Adipose tissue (tissue), 3 donors: ENCODE measurements around the gene ATP2B3. TPM values are rescaled to one million over a fixed set of nuclear protein-coding genes. Genes with fewer than 3 reads are reported as not detected.

ENCODE experiments used
- H3K27ac ChIP-seq: one replicate; pipeline ENCODE4 v1.5.1; 2013; ENCODE audit warnings: low read depth, low read length
- WGBS, 3 donors: extraction: QIAGEN DNeasy Blood & Tissue Kit; methylation state at CpG; one replicate each; pipeline ENCODE4 v1.1.7; 2013; 5-methylcytosine and 5-hydroxymethylcytosine counted together
- polyA plus RNA-seq, 3 donors: library from polyadenylated mRNA; stranded (reverse); fragments of 200-250 nt; gene quantifications; one replicate each; pipeline ENCODE4 v1.2.3, GENCODE V29; 2013
- donor health status: healthy with polysubstance abuse.
- donor health status: Bipolar disorder and iron deficiency.
- donor health status: healthy.

Gene ATP2B3
- polyA plus RNA-seq, 3 donors: 0.02 TPM; not detected in 2

DNA sequence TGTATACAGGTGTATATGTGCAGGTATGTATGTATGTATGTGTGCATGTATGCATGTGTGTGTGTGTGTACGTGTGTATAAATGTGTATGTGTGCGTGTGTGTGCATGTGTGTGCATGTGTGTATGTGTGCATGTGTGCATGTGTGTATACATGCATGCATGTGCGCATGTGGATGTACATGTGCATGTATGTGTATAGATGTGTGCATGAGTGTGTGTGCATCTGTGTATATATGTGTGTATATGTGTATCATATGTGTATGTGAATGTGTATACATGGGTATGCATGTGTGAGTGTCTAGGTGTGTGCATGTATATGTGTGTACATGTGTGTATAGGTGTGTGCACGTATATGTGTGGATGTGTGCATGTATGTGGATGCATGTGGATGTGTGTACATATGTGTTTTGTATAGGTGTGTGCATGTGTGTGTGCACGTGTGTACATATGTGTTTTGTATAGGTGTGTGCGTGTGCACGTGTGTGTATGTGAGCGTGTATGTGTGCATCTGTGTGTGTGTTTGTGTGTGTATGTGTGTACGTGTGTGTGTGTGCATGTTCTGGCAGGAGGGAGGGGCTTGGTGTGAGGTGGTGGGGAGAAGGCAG is 16.7 kb upstream of the ATP2B3 start:
- H3K27ac ChIP-seq: no peak overlapping the region
- 91 to 94% (median 93%) methylated on average over 9 of the region's 9 CpGs for WGBS, 3 donors

DNA sequence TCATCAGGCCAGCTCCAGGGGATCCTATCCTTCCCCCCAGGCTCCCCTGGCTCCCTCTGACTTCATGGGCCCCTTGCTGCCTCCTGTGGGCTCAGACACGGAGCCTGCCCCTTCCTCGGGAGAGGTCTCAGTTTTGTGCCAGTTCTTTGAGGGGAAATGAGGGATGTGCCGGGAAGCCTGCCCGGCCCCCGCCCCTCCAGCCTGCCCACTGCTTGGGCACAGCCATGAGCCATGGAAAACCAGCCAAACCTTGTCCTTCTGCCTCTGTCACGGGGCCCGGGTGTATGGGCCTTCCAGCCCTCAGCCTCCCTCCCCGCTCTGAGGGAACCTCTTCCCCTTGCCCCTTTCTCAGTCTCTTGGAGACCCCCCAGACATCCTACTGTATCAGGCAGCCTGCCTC is 15.9 kb upstream of the ATP2B3 start:
- 84 to 90% (median 89%) methylated on average over 8 of the region's 8 CpGs for WGBS, 3 donors
- no peak overlapping the region for H3K27ac ChIP-seq

DNA sequence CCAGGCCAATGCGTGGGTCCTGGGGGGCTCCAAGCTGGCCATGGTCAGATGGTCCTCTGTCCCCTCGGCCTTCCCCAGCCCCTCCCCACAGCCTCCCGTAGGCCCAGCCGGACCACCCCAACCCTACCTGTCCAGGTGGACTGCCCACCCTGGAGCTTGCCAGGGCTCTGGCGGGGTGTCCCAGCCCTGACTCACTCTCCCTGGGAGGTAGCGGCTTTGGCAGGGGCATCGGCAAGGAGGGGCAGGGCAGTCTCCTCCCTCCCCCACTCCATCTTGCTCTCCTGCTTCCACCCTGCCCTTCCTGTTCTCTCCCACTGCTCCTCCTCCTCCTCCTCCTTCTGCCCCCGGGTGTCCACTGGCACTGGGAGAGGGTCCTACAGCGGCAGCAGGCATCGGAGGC is 15.3 kb upstream of the ATP2B3 start:
- no peak overlapping the region for H3K27ac ChIP-seq

DNA sequence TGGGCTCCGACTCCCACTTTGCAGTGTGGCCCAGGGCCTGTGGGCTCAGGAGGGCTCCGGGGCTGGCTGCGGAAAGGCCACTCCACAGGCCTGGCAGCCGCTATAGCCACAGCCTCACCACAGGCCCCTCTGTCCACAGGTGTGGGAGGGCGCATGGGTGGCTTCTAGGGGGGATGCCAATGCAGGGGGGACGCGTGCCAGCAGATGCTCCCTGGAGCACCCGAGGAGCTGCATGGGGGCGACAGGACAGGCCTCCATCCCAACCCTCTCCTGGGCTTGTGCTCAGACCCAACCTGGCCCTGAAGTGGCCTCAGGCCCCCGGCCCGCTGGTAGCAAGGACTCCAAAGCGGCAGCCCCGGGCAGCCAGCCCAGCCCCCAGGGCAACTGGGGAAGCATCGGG is 14.6 kb upstream of the ATP2B3 start:
- H3K27ac ChIP-seq: no peak overlapping the region
- WGBS, 3 donors: 88 to 94% (median 93%) methylated on average over 9 to 14 of the region's 14 CpGs

More for the DNA sequence above, 15.3 kb upstream of the ATP2B3 start:
- WGBS, 3 donors: 88% methylated on average over 7 to 10 of the region's 10 CpGs; no CpG with 5 or more reads in 1 of the 3 donors

DNA sequence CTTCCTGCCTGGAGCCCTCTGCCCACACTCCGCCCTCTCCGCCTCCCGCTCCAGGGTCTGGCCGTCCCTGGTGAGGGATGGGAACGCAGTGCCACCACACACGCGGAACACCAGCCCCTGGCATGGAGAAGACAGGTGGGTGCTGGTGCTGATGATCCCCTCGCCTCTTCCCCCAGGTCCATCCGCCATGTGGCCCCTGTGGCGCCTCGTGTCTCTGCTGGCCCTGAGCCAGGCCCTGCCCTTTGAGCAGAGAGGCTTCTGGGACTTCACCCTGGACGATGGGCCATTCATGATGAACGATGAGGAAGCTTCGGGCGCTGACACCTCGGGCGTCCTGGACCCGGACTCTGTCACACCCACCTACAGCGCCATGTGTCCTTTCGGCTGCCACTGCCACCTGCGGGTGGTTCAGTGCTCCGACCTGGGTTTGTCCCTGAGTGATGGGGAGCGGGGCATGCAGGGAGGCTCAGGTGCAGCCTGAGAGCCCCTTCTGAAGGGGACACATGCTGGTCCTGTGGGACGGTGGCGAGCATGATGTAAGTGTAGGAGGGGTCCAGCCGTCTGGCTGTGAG is 12.9 kb upstream of the ATP2B3 start:
- 73 to 85% (median 80%) methylated on average over 26 of the region's 26 CpGs for WGBS, 3 donors
- H3K27ac ChIP-seq: no peak overlapping the region

DNA sequence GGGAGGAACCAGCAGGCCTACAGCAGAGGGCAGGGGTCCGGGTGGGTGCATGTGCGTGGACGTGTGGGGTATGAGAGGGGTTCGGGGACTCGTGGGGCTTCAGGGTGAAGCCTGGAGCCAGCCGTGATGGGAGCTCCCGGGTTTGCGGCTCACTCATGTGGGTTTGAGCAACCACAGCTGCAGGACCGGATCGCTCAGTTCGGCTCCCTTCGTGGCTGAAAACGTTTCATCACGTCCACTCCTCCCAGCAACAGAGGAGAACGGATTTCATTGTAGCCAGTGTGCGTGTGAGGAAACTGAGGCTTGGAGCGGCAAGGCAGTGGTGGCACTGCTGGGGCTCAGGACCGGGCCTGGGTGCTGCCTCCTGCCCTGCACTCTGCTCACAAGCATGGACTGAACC is 12.1 kb upstream of the ATP2B3 start:
- H3K27ac ChIP-seq: no peak overlapping the region
- WGBS, 3 donors: 89 to 92% (median 90%) methylated on average over 16 to 18 of the region's 18 CpGs

DNA sequence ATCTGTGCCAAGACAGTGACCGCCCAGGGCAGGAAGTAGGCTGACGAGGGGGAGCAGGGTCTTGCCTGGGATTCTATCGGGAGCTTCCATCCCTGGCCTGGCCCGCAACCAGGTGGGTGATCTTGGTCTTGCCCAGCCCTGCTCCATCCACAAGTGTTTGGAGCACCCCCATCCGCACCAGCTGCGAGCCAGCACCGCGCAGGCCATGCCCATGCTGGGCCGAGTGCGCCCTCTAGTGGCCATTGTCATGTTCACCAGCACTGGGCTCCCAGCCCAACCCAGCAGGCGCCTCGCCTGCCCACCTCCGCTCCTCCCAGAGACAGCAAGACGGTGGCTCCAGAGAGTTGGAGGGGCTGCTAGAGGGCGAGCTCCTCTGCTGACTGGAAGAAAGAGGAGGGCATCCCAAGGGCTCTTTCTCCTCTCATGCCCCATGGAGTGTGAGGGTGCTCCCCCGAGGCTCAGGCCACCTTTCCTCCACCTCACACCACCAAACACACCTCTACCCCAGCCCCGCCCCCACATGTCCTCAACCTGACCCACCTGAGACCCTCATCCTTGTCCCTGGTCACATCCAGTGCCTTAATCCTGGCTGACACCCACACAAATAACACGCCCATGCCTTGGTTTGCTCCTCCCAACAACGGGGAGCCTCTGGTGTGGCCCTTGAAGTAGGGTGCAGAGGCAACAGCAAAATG is 9.8 kb upstream of the ATP2B3 start:
- no peak overlapping the region for H3K27ac ChIP-seq
- WGBS, 3 donors: 12 to 20% (median 17%) methylated on average over 8 to 19 of the region's 19 CpGs

DNA sequence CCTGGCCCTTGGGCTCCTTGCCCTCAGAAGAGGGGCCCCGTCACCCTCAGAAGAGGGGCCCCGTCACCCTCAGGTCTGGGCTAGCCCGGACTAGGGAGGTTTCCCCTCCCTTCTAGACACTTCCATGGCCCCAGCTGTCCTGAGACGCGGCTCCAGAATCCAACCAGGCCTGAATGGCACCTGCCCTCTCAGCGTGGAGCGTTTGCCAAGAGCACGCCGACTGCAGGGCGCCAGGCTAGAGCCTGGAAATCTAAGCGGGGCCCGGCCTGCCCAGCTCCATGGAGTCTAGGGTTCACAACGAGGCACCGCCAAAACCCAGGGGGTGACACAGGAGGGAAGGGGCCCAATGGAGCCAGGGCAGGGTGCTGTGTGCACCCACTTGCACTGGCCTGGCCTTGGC is 7.8 kb upstream of the ATP2B3 start:
- no peak overlapping the region for H3K27ac ChIP-seq

DNA sequence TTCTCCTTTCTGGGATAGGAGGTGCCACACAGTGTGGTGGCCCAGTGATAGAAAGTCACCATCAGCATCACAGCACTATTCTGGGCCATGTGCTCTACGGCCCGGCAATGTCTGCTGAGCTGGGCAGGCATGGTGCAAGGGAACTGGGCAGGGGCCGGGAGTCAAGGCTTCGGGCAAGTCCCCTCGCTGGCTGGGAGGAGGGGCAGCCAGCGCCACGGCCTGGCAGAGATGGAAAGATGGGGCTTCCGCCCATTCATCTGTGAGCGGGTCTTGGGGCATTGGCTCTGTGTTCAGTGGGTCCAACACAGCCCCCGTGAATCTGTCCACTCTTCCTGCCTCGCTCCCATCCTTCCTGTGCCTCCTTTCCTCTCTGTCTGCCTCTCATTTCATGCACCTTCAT is 7.1 kb upstream of the ATP2B3 start:
- no peak overlapping the region for H3K27ac ChIP-seq
- 55 to 80% (median 75%) methylated on average over 7 to 11 of the region's 11 CpGs for WGBS, 3 donors

More for the DNA sequence above, 7.8 kb upstream of the ATP2B3 start:
- WGBS, 3 donors: 87 to 95% (median 92%) methylated on average over 12 to 14 of the region's 14 CpGs

DNA sequence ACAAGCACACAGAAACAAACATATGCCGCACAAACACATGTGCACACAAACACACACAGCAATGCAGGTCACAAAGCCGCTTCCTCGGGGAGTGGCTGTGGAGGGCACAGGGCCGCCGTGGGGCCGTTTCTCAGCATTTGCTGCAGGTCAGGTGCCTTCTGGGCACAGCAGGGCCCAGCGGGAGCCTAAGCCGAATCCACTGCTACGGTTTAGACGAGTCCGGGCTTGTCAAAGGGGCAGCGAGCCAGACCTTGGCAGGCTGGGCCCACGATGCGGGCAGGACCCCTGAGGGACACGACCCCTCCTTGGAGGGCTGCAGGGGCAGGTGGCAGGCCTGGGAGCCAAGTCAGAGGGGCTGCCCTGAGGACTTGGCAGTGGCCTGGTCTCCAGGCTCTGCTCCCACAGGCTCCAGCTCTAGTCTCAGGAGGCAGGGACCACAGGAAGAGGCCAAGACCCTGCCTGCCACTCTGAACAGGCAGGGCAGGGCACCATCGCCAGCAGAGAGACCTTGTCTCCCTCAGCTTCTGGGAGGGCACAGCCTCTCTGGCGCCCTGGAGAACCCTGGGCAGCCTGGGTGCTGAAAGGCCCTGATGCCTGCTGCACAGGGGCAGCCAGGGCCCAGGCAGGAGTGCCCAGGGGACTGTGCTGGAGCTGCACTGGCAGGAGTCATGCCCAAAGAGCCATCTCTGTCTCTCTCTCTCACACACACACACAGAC is 5.5 kb upstream of the ATP2B3 start:
- 73 to 89% (median 79%) methylated on average over 9 to 17 of the region's 17 CpGs for WGBS, 3 donors
- no peak overlapping the region for H3K27ac ChIP-seq

DNA sequence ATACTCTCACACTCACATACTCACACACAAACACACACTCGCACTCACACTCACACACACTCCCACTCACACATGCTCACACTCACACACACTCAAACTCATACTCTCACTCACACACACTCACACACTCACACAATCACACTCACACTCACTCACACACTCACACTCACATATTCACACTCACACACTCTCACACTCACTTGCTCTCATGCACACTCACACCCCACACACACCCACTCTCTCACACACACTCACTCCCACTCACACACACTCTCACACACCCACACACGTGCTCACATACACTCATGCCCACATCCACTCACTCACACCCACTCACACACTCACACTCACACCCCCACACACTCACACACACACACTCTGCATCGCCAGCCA is 4.9 kb upstream of the ATP2B3 start:
- H3K27ac ChIP-seq: no peak overlapping the region
- 46 to 64% (median 63%) methylated on average over 2 to 3 of the region's 3 CpGs for WGBS, 3 donors

DNA sequence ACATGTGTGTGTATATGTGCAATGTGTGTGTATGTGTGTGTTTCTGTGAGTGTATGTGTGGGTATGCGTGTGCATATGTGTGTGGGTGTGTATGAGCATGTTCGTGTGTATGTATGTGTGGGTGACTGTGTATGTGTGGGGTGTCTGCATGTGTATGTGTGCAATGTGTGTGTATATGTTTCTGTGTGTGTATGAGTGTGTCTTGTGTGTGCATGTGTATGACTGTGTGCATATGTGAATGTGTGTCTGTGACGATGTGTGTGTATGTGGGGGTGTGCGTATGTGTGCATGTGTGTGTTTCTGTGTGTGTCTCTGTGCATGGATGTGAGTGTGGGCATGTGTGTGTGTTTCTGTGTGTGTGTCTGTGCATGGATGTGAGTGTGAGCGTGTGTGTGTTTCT is 4.2 kb upstream of the ATP2B3 start:
- 71 to 74% (median 74%) methylated on average over 5 of the region's 5 CpGs for WGBS, 3 donors
- H3K27ac ChIP-seq: no peak overlapping the region

DNA sequence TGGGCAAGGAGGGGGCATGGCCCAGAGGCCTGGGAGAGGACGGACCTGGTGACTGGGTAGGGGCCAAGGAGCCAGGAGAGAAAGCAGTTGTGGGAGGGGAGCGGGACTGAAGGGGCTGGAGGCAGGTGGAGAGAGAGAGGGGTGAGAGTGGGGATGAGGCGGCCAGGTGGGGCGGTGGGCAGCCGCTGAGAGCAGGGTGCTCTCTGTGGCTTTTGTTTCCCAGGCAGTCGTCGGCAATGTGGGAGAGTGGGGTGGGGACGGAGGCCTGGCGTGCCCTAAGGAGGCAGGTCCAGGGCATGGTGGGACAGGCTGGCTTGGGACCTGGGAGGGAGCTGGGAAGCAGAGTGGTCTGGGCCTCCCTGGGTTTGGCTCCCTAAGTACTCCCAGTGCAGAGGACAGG is 3.2 kb upstream of the ATP2B3 start:
- WGBS, 3 donors: 82 to 91% (median 87%) methylated on average over 8 to 9 of the region's 9 CpGs
- no peak overlapping the region for H3K27ac ChIP-seq

DNA sequence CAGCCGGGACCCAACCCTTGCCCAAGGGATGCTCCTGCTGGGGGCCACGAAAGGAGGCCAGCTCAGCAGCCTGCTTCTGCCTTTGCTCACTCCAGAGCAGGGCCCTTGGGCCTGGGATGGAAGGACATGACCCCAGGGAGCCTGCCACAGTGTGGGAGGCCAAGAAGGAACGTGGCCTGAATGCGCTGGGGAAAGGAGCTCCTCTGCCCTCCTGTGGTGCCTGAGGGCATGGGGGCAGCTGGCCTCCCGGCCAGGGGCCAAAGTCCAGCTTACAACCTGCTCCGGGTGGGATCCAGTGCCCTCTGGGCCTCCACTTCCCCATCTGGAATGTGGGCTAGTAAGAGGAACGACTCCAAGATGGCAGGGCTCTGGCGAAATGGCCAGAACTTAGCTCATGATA is 2.0 kb upstream of the ATP2B3 start:
- H3K27ac ChIP-seq: no peak overlapping the region
- WGBS, 3 donors: 61 to 77% (median 75%) methylated on average over 7 to 8 of the region's 8 CpGs

DNA sequence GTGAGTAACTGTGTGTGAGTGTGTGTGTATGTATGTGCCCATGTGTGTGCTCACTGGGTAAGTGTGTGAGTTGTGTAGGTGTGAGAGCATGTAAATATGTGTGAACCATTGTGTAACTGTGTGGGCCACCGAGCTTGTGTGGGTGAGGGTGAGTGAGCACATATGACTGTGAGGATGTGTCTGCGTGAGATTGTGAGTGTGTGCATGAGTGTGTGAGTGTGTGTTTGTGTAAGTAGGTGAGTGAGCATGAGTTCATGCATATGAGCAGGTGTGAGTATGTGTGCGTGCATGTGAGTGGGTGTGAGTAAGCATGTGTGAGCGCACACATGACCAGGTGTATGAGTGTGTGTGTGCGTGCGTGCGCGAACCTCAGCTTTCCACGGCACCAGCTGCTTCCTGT is 1.4 kb upstream of the ATP2B3 start:
- 60 to 81% (median 68%) methylated on average over 8 to 9 of the region's 9 CpGs for WGBS, 3 donors

DNA sequence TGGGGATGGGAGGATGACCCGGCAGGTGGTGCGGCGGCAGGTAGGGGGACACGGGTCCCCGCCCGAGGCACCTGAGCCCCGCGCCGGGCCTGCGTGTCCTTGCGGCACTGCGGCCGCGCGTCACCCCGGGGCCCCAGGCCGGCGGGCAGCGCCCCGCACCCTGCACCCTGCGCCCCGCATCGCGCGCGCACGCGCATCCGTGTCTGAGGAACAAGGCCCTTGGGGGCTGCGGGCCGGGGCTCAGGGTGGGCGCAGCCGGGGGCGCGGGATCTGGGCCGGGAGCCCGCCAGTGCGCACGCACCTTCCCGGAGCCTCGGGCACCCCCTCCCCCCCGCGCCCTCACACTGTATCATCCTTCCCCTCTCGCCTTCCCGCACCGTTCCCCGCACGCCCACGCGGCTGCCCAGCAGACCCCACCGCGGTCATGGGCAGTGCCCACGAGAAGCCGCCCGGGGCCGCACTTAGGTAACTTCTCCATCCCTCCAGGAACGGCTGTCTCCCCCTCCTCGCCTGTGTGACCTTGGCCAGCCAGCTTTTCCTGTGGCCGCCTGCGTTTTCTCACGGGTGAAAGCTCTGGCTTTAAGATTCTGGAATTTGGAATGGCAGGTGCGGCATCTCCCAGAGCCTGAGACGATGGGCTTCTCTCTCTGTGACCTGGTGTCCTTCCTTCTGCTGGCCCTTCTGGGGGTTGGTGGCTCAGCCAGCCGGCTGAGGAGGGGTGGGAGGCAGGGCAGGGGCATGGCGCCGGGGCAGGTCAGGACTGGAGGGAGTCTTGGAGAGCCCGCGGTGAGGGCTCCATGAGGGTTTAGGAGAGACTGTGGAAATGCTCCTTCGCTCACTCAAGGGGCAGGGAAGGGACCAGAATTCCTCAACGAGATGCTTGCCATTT is 748 bp downstream of the ATP2B3 start:
- 3 to 28% (median 7%) methylated on average over 13 to 60 of the region's 70 CpGs for whole genome bisulfite sequencing, 3 donors
- H3K27ac ChIP-seq: no peak overlapping the region

More for the DNA sequence above, 1.4 kb upstream of the ATP2B3 start:
- no peak overlapping the region for H3K27ac ChIP-seq

DNA sequence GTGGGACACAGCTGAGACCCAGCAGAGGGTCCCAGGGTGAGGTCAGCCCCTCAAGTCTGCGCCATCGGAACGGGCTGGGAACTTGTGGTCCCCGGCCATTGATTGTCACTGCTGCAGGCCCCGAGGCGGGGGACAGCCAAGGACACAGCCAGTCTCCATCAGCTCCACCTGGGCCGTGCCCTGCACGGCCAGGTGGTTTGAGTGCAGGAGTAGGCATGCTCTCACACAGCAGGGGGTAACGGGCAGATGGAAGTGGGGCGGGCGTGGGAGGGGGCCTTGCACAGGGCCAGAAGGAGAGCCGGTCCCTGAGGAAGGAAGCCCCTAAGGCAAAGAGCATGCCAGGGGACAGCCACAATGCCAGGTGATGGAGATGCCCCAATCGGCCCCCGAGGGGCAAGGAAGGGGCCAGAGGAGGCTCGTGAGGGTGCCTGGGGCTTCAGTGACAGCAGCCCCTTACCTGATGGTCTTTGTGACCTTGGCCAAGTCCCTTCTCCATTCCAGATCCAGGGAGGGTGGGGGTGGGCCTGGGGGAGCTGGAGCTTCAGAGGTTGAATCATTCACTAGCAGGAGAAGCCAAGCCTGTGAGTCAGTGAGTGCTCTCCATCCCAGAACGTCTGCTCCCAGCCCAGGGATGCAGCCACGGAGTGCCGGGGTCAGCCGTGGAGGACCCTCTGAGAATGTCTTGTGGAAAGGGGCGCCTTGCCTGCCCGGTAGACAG is 2.3 kb downstream of the ATP2B3 start:
- H3K27ac ChIP-seq: no peak overlapping the region
- 39 to 73% (median 71%) methylated on average over 11 to 21 of the region's 21 CpGs for WGBS, 3 donors
